ENCODE measurements around the gene TSC2.
"Not testable (repeated sequence)": the region's sequence is repeated elsewhere in the genome, so short reads cannot be mapped to it uniquely, and the experiment has no call there.

TSC2 gene

GRCh38 chr16:2031081-2031577, 16.7 kb upstream of the TSC2 start:
- no peak for DNase-seq (ENCODE audit: low spot score)

GRCh38 chr16:2032285-2033056, 15.3 kb upstream of the TSC2 start:
- DNase-seq (ENCODE audit: low spot score), result no peak

- DNase-seq (ENCODE audit: low spot score), result no peak
Observed at GRCh38 chr16:2033057-2033908, 14.5 kb upstream of the TSC2 start.

GRCh38 chr16:2033909-2034695, 13.7 kb upstream of the TSC2 start:
- DNase-seq (ENCODE audit: low spot score), result not testable (repeated sequence)

GRCh38 chr16:2034696-2035430, 12.9 kb upstream of the TSC2 start:
- no peak for DNase-seq (ENCODE audit: low spot score)

GRCh38 chr16:2035431-2036199, 12.2 kb upstream of the TSC2 start:
- DNase-seq (ENCODE audit: low spot score), result no peak

GRCh38 chr16:2036200-2036966, 11.4 kb upstream of the TSC2 start:
- no peak for DNase-seq (ENCODE audit: low spot score)

GRCh38 chr16:2037115-2037514, 10.7 kb upstream of the TSC2 start:
- DNase-seq (ENCODE audit: low spot score), result no peak

GRCh38 chr16:2037647-2038381, 10.0 kb upstream of the TSC2 start:
- no peak for DNase-seq (ENCODE audit: low spot score)

GRCh38 chr16:2038382-2039231, 9.2 kb upstream of the TSC2 start:
- DNase-seq (ENCODE audit: low spot score), result no peak

- no peak for DNase-seq (ENCODE audit: low spot score)
Observed at GRCh38 chr16:2039274-2040031, 8.3 kb upstream of the TSC2 start.

GRCh38 chr16:2040041-2040786, 7.6 kb upstream of the TSC2 start:
- no peak for DNase-seq (ENCODE audit: low spot score)

- DNase-seq (ENCODE audit: low spot score), result no peak
Observed at GRCh38 chr16:2040787-2041522, 6.8 kb upstream of the TSC2 start.

GRCh38 chr16:2042171-2042985, 5.4 kb upstream of the TSC2 start:
- DNase-seq (ENCODE audit: low spot score), result no peak

- no peak for DNase-seq (ENCODE audit: low spot score)
Observed at GRCh38 chr16:2042986-2043666, 4.7 kb upstream of the TSC2 start.

Measured in COLO829 (cell line).